AG04449 (cell line): ENCODE results near the gene NFATC3.
"Not testable (repeated sequence)": the region's sequence is repeated elsewhere in the genome, so short reads cannot be mapped to it uniquely, and the experiment has no call there.

ENCODE experiments used
- CTCF ChIA-PET: fragments of 350-600 bp; formaldehyde crosslinking; extraction: SDS; loops from one replicate; lab custom pipeline; 2021; ENCODE audit warnings: antibody characterized with exemption; lab: Yijun Ruan, JAX
- POLR2A ChIA-PET: fragments of 400-600, 350-600 bp; formaldehyde crosslinking; extraction: SDS; loops from one replicate; lab custom pipeline; 2020; ENCODE audit warnings: antibody characterized with exemption, inconsistent platforms; lab: Yijun Ruan, JAX
- DNase-seq: peaks from one replicate; pipeline ENCODE4 v3.0.0-alpha.2; 2010; ENCODE audit warnings: low read depth, low spot score
- H3K4me3 ChIP-seq: 2 replicates; pipeline ENCODE4 v1.5.1; 2011; ENCODE audit warnings: low read depth, mild to moderate bottlenecking, control low read depth, low read length
- TF ChIP-seq, protein P1 (sequence below): IDR thresholded peaks from one replicate; pipeline ENCODE4 v1.5.1; 2011; ENCODE audit warnings: mild to moderate bottlenecking, moderate library complexity, low read length, control low read depth, inconsistent platforms; ENCODE audit not compliant: insufficient read depth; ENCODE audit errors: missing control alignments

Gene NFATC3

DNA sequence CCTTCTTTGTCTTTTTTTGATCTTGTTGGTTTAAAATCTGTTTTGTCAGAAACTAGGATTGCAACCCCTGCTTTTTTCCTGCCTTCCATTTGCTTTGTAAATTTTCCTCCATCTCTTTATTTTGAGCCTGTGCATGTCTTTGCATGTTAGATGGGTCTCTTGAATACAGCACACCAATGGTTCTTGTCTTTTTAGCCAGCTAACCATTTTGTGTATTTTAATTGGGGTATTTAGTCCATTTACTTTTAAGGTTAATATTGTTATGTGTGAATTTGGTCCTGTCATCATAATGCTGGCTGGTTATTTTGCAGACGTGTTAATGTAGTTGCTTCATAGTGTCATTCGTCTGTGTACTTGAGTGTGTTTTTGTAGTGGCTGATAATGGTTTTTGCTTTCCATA, 26.2 kb downstream of the NFATC3 start:
- DNase-seq, result no peak
- POLR2A ChIA-PET, result no interaction called here
- TF ChIP-seq, protein P1, sequence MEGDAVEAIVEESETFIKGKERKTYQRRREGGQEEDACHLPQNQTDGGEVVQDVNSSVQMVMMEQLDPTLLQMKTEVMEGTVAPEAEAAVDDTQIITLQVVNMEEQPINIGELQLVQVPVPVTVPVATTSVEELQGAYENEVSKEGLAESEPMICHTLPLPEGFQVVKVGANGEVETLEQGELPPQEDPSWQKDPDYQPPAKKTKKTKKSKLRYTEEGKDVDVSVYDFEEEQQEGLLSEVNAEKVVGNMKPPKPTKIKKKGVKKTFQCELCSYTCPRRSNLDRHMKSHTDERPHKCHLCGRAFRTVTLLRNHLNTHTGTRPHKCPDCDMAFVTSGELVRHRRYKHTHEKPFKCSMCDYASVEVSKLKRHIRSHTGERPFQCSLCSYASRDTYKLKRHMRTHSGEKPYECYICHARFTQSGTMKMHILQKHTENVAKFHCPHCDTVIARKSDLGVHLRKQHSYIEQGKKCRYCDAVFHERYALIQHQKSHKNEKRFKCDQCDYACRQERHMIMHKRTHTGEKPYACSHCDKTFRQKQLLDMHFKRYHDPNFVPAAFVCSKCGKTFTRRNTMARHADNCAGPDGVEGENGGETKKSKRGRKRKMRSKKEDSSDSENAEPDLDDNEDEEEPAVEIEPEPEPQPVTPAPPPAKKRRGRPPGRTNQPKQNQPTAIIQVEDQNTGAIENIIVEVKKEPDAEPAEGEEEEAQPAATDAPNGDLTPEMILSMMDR, result no peak
- CTCF ChIA-PET, result interaction anchor here (1.6 kb wide), 1 partner anchor 11 kb away, joined by 4 read pairs; no protein-coding TSS in a partner anchor
- no peak overlapping the region for H3K4me3 ChIP-seq

DNA sequence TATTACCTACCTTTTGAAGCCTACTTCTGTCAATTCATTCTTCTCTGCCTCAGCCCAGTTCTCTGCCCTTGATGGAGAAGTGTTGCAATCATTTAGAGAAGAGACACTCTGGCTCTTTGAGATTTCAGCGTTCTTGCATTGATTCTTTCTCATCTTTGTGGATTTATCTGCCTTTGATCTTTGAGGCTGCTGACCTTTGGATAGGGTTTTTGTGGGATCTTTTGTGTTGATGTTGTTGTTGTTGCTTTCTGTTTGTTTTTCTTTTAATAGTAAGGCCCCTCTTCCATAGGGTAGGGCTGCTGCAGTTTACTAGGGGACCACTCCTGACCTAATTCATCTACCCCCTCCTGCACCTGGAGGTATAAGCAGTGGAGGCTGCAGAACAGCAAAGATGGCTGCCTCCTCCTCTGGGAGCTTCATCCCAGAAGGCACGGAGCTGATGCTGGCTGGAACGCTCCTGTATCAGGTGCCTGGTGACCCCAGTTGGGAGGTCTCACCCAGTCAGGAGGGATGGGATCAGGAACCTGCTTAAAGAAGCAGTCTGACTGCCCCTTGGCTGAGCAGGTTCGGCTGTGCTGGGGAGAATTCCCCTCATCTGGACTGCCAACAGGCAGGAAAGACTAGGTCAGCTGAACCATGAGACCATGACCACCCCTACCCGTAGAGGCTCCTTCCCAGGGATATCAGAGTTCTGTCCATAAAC, 28.0 kb downstream of the NFATC3 start:
- CTCF ChIA-PET, result interaction anchor here (1.1 to 1.9 kb wide), 3 partner anchors 9 to 19 kb away, joined by 3 to 5 read pairs (median 4); no protein-coding TSS in a partner anchor
- H3K4me3 ChIP-seq, result no peak overlapping the region
- DNase-seq, result no peak
- TF ChIP-seq, protein P1, result no peak
- POLR2A ChIA-PET, result interaction anchor here (0.6 kb wide), 1 partner anchor 170 kb away, joined by 3 read pairs; no protein-coding TSS in a partner anchor

GRCh38 chr16:68113765-68114240, 28.6 kb downstream of the NFATC3 start:
- H3K4me3 ChIP-seq, result no peak overlapping the region
- TF ChIP-seq, protein P1, result no peak
- DNase-seq, result no peak
- POLR2A ChIA-PET, result interaction anchor here (0.6 kb wide), 1 partner anchor 171 kb away, joined by 3 read pairs; no protein-coding TSS in a partner anchor
- CTCF ChIA-PET, result interaction anchor here (1.3 to 1.9 kb wide), 2 partner anchors 19 to 20 kb away, joined by 3 to 5 read pairs; no protein-coding TSS in a partner anchor

- POLR2A ChIA-PET, DNase-seq, H3K4me3 ChIP-seq: not testable (repeated sequence)
- CTCF ChIA-PET, result interaction anchor here (0.6 to 1.9 kb wide), 3 partner anchors 20 to 298 kb away, joined by 3 to 5 read pairs (median 3); no protein-coding TSS in a partner anchor
Measured at GRCh38 chr16:68114939-68115338, 29.8 kb downstream of the NFATC3 start.

GRCh38 chr16:68115851-68116250, 30.7 kb downstream of the NFATC3 start:
- H3K4me3 ChIP-seq, result no peak overlapping the region
- ChIA-PET CTCF (interaction anchor here (2.0 kb wide), 1 partner anchor 71 kb away, joined by 6 read pairs; no protein-coding TSS in a partner anchor), POLR2A (no interaction called here)
- DNase-seq, result no peak
- TF ChIP-seq, protein P1, result no peak

DNA sequence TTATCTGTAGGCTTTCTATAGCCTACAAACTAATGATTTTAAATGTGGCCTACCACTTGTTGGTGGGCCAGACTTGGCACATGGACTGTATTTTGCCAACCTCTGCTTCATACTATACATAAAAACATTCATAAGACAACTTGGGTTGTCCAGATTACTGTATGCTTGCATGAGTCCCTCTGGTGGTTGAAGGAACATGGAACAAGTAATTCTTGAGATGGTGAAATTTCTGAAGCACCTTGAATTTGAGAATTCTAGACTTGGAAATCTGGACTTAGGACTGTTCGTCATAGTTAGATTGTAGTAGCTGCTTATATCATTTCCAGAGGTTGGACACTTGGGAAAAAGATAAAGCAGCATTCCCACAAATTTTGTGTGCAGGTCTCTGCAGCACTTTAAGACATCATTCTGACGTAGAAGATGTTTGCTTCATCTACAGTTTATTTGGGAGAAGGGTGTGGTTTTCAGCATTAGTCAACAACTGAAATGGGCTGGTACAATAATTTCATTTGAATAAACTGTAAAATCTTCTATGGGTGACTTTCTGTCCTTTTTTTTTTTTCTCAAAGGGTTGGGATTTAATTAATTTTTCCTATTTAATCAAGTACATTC, 31.2 kb downstream of the NFATC3 start:
- DNase-seq, result no peak
- CTCF ChIA-PET, result interaction anchor here (1.2 to 2.0 kb wide), 6 partner anchors 10 to 70 kb away, joined by 3 to 7 read pairs (median 4); no protein-coding TSS in a partner anchor
- TF ChIP-seq, protein P1, result peak; percentile 37
- no peak overlapping the region for H3K4me3 ChIP-seq
- POLR2A ChIA-PET, result no interaction called here
